HCT116 (cell line): ENCODE results near the gene PADI2. TPM values are rescaled to one million over a fixed set of nuclear protein-coding genes. Genes with fewer than 3 reads are reported as not detected.

Experiments
- ATAC-seq: fragments of 200-7000 bp; cut with Tn5 transposase; 2 replicates; pipeline ENCODE4 v1.9.1; 2020; ENCODE audit warnings: mild to moderate bottlenecking, moderate library complexity
- BruUV-seq: library from RNA; stranded (reverse); fragments of 400-500 nt; replicated peaks from 2 replicates; lab custom pipeline; 2021; lab: Mats Ljungman, UMichigan
- CTCF ChIA-PET: fragments of 300-600 bp; sonication (Branson Sonifier 250); formaldehyde crosslinking; loops from one replicate; lab custom pipeline; 2021; ENCODE audit warnings: antibody characterized with exemption; lab: Charles Lee
- POLR2A ChIA-PET: fragments of 300-600, 350-600 bp; sonication (Branson Sonifier 250); formaldehyde crosslinking; loops from one replicate; lab custom pipeline; 2021; ENCODE audit warnings: antibody characterized with exemption; lab: Charles Lee
- RAD21 ChIA-PET, 2 experiments: fragments of 300-600 bp; sonication (Branson Sonifier 250); formaldehyde crosslinking; loops; one replicate each; lab custom pipeline; 2023; ENCODE audit warnings: low total read pairs in 2 of 2; ENCODE audit not compliant: uncharacterized antibody in 2 of 2, unreplicated experiment in 2 of 2, low non-redundant PET in 1 of 2; lab: Charles Lee
- DNase-seq: peaks from one replicate; pipeline ENCODE4 v3.0.0-alpha.2; 2010; ENCODE audit warnings: low read depth, low spot score
- H2AFZ ChIP-seq: fragments of 200-600 bp; shearing (Covaris generic), sonication (generic); 2 replicates; pipeline ENCODE4 v1.6.1; 2017; ENCODE audit warnings: low read depth, mixed run types, mixed read lengths, antibody characterized with exemption, low read length; ENCODE audit not compliant: poor library complexity, severe bottlenecking
- H3K27ac ChIP-seq: 2 replicates; pipeline ENCODE4 v1.5.1; 2012; ENCODE audit warnings: low read depth, low read length
- H3K27me3 ChIP-seq: fragments of 200-600 bp; sonication (generic); 2 replicates; pipeline ENCODE4 v1.6.1; 2016; ENCODE audit warnings: mixed run types, low read length, mixed read lengths; ENCODE audit not compliant: insufficient read depth
- H3K36me3 ChIP-seq, 2 experiments: fragments of 200-500 bp in 1 of 2; fragments of 200-600 bp in 1 of 2; sonication (Bioruptor generic) in 1 of 2; sonication (generic) in 1 of 2; 2 replicates each; pipeline versions ENCODE4 v1.5.1 to v1.6.1; 2014 to 2016; ENCODE audit warnings: low read length in 2 of 2, inconsistent platforms in 1 of 2, mixed read lengths in 1 of 2, mixed run types in 1 of 2; ENCODE audit not compliant: insufficient read depth in 2 of 2, control insufficient read depth in 1 of 2
- H3K4me1 ChIP-seq, 2 experiments: fragments of 200-600 bp in 1 of 2; sonication (generic) in 1 of 2; 2 replicates each; pipeline versions ENCODE4 v1.5.1 to v1.6.1; 2012 to 2017; ENCODE audit warnings: low read length in 2 of 2, inconsistent platforms in 1 of 2, mild to moderate bottlenecking in 1 of 2, mixed read lengths in 1 of 2, mixed run types in 1 of 2, moderate library complexity in 1 of 2; ENCODE audit not compliant: insufficient read depth in 2 of 2, control insufficient read depth in 1 of 2
- H3K4me2 ChIP-seq: fragments of 200-600 bp; sonication (generic); 2 replicates; pipeline ENCODE4 v1.6.1; 2017; ENCODE audit warnings: mixed run types, low read length, mixed read lengths
- H3K4me3 ChIP-seq, 2 experiments: fragments of 200-600 bp in 1 of 2; sonication (generic) in 1 of 2; replicated peaks in 1 of 2; 2 replicates each; pipeline ENCODE4 v1.5.1; 2011 to 2016; ENCODE audit warnings: low read length in 2 of 2, control low read depth in 1 of 2, low read depth in 1 of 2, mild to moderate bottlenecking in 1 of 2, mixed read lengths in 1 of 2, mixed run types in 1 of 2
- H3K79me2 ChIP-seq: fragments of 200-600 bp; sonication (generic); 2 replicates; pipeline ENCODE4 v1.6.1; 2017; ENCODE audit warnings: mild to moderate bottlenecking, mixed run types, low read length, moderate library complexity, mixed read lengths; ENCODE audit not compliant: insufficient read depth
- H3K9ac ChIP-seq: fragments of 200-600 bp; sonication (generic); 2 replicates; pipeline ENCODE4 v1.6.1; 2016; ENCODE audit warnings: low read length, mixed read lengths
- H3K9me2 ChIP-seq: fragments of 200-600 bp; sonication (generic), shearing (Covaris generic); 2 replicates; pipeline ENCODE4 v1.6.1; 2017; ENCODE audit warnings: mixed run types, mild to moderate bottlenecking, moderate library complexity; ENCODE audit not compliant: insufficient read depth
- H3K9me3 ChIP-seq, 2 experiments: fragments of 200-500 bp in 1 of 2; fragments of 200-600 bp in 1 of 2; sonication (Bioruptor generic) in 1 of 2; sonication (generic) in 1 of 2; 2 replicates each; pipeline ENCODE4 v1.6.1; 2014 to 2017; ENCODE audit warnings: low read length in 2 of 2, mixed read lengths in 2 of 2, inconsistent platforms in 1 of 2, low read depth in 1 of 2, mild to moderate bottlenecking in 1 of 2, mixed run types in 1 of 2, moderate library complexity in 1 of 2; ENCODE audit not compliant: control insufficient read depth in 1 of 2, insufficient read depth in 1 of 2
- H4K20me1 ChIP-seq: fragments of 200-600 bp; sonication (generic), shearing (Covaris generic); 2 replicates; pipeline ENCODE4 v1.6.1; 2017; ENCODE audit warnings: mixed run types, mild to moderate bottlenecking, moderate library complexity; ENCODE audit not compliant: insufficient read depth
- CEBPB ChIP-seq: IDR thresholded peaks from 2 replicates; pipeline ENCODE4 v1.6.1; 2012; ENCODE audit warnings: low read depth
- EGR1 ChIP-seq: IDR thresholded peaks from 2 replicates; pipeline ENCODE4 v1.6.1; 2012; ENCODE audit warnings: low read depth
- ELF1 ChIP-seq: IDR thresholded peaks from 2 replicates; pipeline ENCODE4 v1.6.1; 2012; ENCODE audit warnings: low read depth, borderline replicate concordance
- EZH2 ChIP-seq: fragments of 200-600 bp; sonication (generic); IDR thresholded peaks from 2 replicates; pipeline ENCODE4 v1.6.1; 2017; ENCODE audit warnings: antibody characterized with exemption, mixed run types
- RAD21 ChIP-seq: IDR thresholded peaks from 2 replicates; pipeline ENCODE4 v1.6.1; 2012; ENCODE audit warnings: low read depth, mild to moderate bottlenecking
- SIN3A ChIP-seq: IDR thresholded peaks from 2 replicates; pipeline ENCODE4 v1.6.1; 2012; ENCODE audit warnings: low read depth
- SP1 ChIP-seq: IDR thresholded peaks from 2 replicates; pipeline ENCODE4 v1.6.1; 2012; ENCODE audit warnings: low read depth
- SRF ChIP-seq: IDR thresholded peaks from 2 replicates; pipeline ENCODE4 v1.6.1; 2012; ENCODE audit warnings: low read depth
- TCF7L2 ChIP-seq: IDR thresholded peaks from 2 replicates; pipeline ENCODE4 v1.7.0; 2011; ENCODE audit warnings: borderline replicate concordance, inconsistent platforms; ENCODE audit not compliant: insufficient read depth, insufficient read length; ENCODE audit errors: extremely low read depth
- YY1 ChIP-seq: IDR thresholded peaks from 2 replicates; pipeline ENCODE4 v1.6.1; 2011; ENCODE audit warnings: low read length, low read depth, moderate library complexity, mild to moderate bottlenecking; ENCODE audit not compliant: insufficient replicate concordance; ENCODE audit errors: extremely low read depth
- ZFX ChIP-seq: fragments of 450-650 bp; IDR thresholded peaks from 2 replicates; pipeline ENCODE4 v1.6.1; 2017
- ZNF274 ChIP-seq: fragments of 200-500 bp; sonication (Bioruptor generic); IDR thresholded peaks from 2 replicates; pipeline ENCODE4 v1.6.1; 2014; ENCODE audit warnings: mild to moderate bottlenecking, low read depth, low read length, inconsistent platforms
- intact Hi-C: fragments of 100-400 bp; cut with micrococcal nuclease; formaldehyde crosslinking; loops from 2 replicates; pipeline ENCODE4 v1.10.0; 2022
- total RNA-seq: library from RNA; stranded (reverse); gene quantifications from one replicate; pipeline ENCODE4 v1.2.1, GENCODE V29; 2021; ENCODE audit not compliant: unreplicated experiment
- TF ChIP-seq, protein P1 (sequence below): IDR thresholded peaks from 2 replicates; pipeline ENCODE4 v1.6.1; 2012
- TF ChIP-seq, protein P2 (sequence below): IDR thresholded peaks from 2 replicates; pipeline ENCODE4 v1.6.1; 2012
- TF ChIP-seq, protein P3 (sequence below), 3 experiments: fragments of 200-600 bp in 1 of 3; sonication (generic) in 1 of 3; IDR thresholded peaks in 2 of 3; conservative IDR thresholded peaks in 1 of 3; 2 replicates each; pipeline ENCODE4 v1.5.1; 2012 to 2017; ENCODE audit warnings: low read depth in 2 of 3, low read length in 2 of 3, antibody characterized with exemption in 1 of 3, borderline replicate concordance in 1 of 3, control low read depth in 1 of 3, mild to moderate bottlenecking in 1 of 3, mixed read lengths in 1 of 3, mixed run types in 1 of 3, moderate library complexity in 1 of 3; ENCODE audit not compliant: insufficient read depth in 1 of 3
- TF ChIP-seq, protein P4 (sequence below): IDR thresholded peaks from 2 replicates; pipeline ENCODE4 v1.6.1; 2011; ENCODE audit warnings: mild to moderate bottlenecking, low read length, moderate library complexity; ENCODE audit not compliant: insufficient replicate concordance; ENCODE audit errors: extremely low read depth

Gene PADI2
- total RNA-seq, 1 experiment from 2014 or later, result 2.7 TPM

DNA sequence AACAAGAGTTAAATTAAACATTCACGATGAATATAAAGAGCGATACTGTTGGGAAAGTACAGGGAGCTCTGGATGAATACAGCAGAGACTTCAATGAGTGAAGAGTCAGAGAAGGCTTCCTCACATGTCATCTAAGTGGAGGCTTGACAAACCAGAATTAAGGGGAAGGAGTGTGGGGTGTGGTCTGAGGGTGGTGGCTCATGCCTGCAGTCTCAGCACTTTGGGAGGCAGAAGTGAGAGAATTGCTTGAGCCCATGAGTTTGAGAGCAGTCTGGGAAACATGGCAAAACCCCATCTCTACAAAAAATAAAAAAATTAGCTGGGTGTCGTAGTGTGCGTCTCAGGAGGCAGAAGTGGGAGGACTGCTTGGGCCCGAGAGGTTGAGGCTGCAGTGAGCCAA is 74.1 kb downstream of the PADI2 start:
- no peaks in the 10 kb centered on the region for H3K9me3 ChIP-seq
- intact Hi-C loops, result loop anchor here (5.0 kb wide), 1 partner anchor 33 kb away; the partner anchor contains the start of gene ATP13A2
- H3K9ac ChIP-seq, result no peak overlapping the region
- RAD21 ChIA-PET, result no interaction called here
- POLR2A ChIA-PET, result no interaction called here
- no peak overlapping the region for H2AFZ ChIP-seq
- no peaks in the 10 kb centered on the region for H3K4me1 ChIP-seq
- H3K4me2 ChIP-seq, result no peak overlapping the region
- TF ChIP-seq SP1 (no peak), ZFX (no peak), SIN3A (no peak), RAD21 (no peak), ELF1 (no peak), TCF7L2 (no peak), ZNF274 (no peak), YY1 (no peak), EGR1 (no peak), SRF (no peak), EZH2 (no peak), CEBPB (no peak)
- TF ChIP-seq, protein P1, sequence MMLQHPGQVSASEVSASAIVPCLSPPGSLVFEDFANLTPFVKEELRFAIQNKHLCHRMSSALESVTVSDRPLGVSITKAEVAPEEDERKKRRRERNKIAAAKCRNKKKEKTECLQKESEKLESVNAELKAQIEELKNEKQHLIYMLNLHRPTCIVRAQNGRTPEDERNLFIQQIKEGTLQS, result no peak
- TF ChIP-seq, protein P2, sequence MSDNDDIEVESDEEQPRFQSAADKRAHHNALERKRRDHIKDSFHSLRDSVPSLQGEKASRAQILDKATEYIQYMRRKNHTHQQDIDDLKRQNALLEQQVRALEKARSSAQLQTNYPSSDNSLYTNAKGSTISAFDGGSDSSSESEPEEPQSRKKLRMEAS, result no peak
- TF ChIP-seq, protein P3, sequence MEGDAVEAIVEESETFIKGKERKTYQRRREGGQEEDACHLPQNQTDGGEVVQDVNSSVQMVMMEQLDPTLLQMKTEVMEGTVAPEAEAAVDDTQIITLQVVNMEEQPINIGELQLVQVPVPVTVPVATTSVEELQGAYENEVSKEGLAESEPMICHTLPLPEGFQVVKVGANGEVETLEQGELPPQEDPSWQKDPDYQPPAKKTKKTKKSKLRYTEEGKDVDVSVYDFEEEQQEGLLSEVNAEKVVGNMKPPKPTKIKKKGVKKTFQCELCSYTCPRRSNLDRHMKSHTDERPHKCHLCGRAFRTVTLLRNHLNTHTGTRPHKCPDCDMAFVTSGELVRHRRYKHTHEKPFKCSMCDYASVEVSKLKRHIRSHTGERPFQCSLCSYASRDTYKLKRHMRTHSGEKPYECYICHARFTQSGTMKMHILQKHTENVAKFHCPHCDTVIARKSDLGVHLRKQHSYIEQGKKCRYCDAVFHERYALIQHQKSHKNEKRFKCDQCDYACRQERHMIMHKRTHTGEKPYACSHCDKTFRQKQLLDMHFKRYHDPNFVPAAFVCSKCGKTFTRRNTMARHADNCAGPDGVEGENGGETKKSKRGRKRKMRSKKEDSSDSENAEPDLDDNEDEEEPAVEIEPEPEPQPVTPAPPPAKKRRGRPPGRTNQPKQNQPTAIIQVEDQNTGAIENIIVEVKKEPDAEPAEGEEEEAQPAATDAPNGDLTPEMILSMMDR (IDR thresholded peaks at IDR 0.05 in 2 of 3, conservative IDR thresholded peaks at IDR 0.05 in 1 of 3; ENCODE audit: borderline replicate concordance in 1 of 3, insufficient read depth in 1 of 3, low read depth in 2 of 3, low read length in 2 of 3), result no peak
- TF ChIP-seq, protein P4, sequence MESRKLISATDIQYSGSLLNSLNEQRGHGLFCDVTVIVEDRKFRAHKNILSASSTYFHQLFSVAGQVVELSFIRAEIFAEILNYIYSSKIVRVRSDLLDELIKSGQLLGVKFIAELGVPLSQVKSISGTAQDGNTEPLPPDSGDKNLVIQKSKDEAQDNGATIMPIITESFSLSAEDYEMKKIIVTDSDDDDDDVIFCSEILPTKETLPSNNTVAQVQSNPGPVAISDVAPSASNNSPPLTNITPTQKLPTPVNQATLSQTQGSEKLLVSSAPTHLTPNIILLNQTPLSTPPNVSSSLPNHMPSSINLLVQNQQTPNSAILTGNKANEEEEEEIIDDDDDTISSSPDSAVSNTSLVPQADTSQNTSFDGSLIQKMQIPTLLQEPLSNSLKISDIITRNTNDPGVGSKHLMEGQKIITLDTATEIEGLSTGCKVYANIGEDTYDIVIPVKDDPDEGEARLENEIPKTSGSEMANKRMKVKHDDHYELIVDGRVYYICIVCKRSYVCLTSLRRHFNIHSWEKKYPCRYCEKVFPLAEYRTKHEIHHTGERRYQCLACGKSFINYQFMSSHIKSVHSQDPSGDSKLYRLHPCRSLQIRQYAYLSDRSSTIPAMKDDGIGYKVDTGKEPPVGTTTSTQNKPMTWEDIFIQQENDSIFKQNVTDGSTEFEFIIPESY, result no peak
- no peaks in the 10 kb centered on the region for H3K9me2 ChIP-seq
- CTCF ChIA-PET, result interaction anchor here (1.0 to 2.3 kb wide), 4 partner anchors 35 to 140 kb away, joined by 3 to 15 read pairs (median 4); no protein-coding TSS in a partner anchor
- BruUV-seq, result no TSS peak
- no peak overlapping the region for H3K4me3 ChIP-seq
- peaks cover 29 to 36% of the 10 kb centered on the region in 2 experiments; a peak in 3 of 4 replicates for H3K36me3 ChIP-seq
- no peaks in the 10 kb centered on the region for H3K27me3 ChIP-seq
- no peaks in the 10 kb centered on the region for H4K20me1 ChIP-seq
- no peak for DNase-seq
- no peak overlapping the region for H3K27ac ChIP-seq
- H3K79me2 ChIP-seq, result peaks cover 70% of the 10 kb centered on the region
- no peak for ATAC-seq
